IMR-90 (cell line): Measurements from ENCODE around the gene PGBD5. TPM values are rescaled to one million over a fixed set of nuclear protein-coding genes. Genes with fewer than 3 reads are reported as not detected.

Source experiments
- ATAC-seq: fragments of 200-7000 bp; cut with Tn5 transposase; 2 replicates; pipeline ENCODE4 v1.9.1; 2020; ENCODE audit warnings: low read depth, mild to moderate bottlenecking, moderate library complexity
- BruUV-seq: library from RNA; stranded (reverse); fragments of 400-500 nt; replicated peaks from 2 replicates; lab custom pipeline; 2021; lab: Mats Ljungman, UMichigan
- CTCF ChIA-PET: fragments of 300-600 bp; formaldehyde crosslinking; extraction: SDS; loops from one replicate; lab custom pipeline; 2021; ENCODE audit warnings: antibody characterized with exemption; lab: Yijun Ruan, JAX
- POLR2A ChIA-PET: fragments of 300-600 bp; sonication (Branson Sonifier 250); formaldehyde crosslinking; loops from one replicate; lab custom pipeline; 2022; ENCODE audit warnings: antibody characterized with exemption; ENCODE audit not compliant: unreplicated experiment; lab: Charles Lee
- DNase-seq: peaks from one replicate; pipeline ENCODE4 v3.0.0; 2013
- H2AFZ ChIP-seq: replicated peaks from 2 replicates; pipeline ENCODE3; 2013; ENCODE audit warnings: low read length, mild to moderate bottlenecking; ENCODE audit not compliant: poor library complexity
- H2AK5ac ChIP-seq: 2 replicates; pipeline ENCODE4 v1.6.1; 2013; ENCODE audit warnings: low read depth, low read length, inconsistent platforms
- H2AK9ac ChIP-seq: replicated peaks from 2 replicates; pipeline ENCODE3; 2013; ENCODE audit warnings: mild to moderate bottlenecking, low read depth, low read length, moderate library complexity; ENCODE audit not compliant: poor library complexity
- H2BK120ac ChIP-seq: 2 replicates; pipeline ENCODE4 v1.6.1; 2013; ENCODE audit warnings: low read depth, low read length, inconsistent platforms
- H2BK15ac ChIP-seq: 3 replicates; pipeline ENCODE4 v1.6.1; 2013; ENCODE audit warnings: low read depth, low read length, inconsistent platforms
- H2BK20ac ChIP-seq: 2 replicates; pipeline ENCODE4 v1.6.1; 2013; ENCODE audit warnings: low read depth, mild to moderate bottlenecking, inconsistent platforms, low read length, moderate library complexity
- H2BK5ac ChIP-seq: 2 replicates; pipeline ENCODE4 v1.6.1; 2013; ENCODE audit warnings: mild to moderate bottlenecking, low read depth, low read length, inconsistent platforms; ENCODE audit not compliant: poor library complexity, severe bottlenecking
- H3K14ac ChIP-seq: replicated peaks from 2 replicates; pipeline ENCODE4 v1.6.1; 2013; ENCODE audit warnings: low read depth, low read length, inconsistent platforms
- H3K18ac ChIP-seq: 2 replicates; pipeline ENCODE4 v1.6.1; 2013; ENCODE audit warnings: low read depth, low read length, control low read depth
- H3K23ac ChIP-seq: 2 replicates; pipeline ENCODE4 v1.6.1; 2013; ENCODE audit warnings: low read depth, low read length, inconsistent platforms
- H3K27ac ChIP-seq: 2 replicates; pipeline ENCODE4 v1.5.1; 2013; ENCODE audit warnings: mild to moderate bottlenecking, control low read depth, low read length; ENCODE audit not compliant: insufficient read depth
- H3K27me3 ChIP-seq: 2 replicates; pipeline ENCODE4 v1.6.1; 2013; ENCODE audit warnings: low read length; ENCODE audit not compliant: control insufficient read depth, insufficient read depth
- H3K36me3 ChIP-seq: 2 replicates; pipeline ENCODE4 v1.6.1; 2013; ENCODE audit warnings: low read length, mixed read lengths; ENCODE audit not compliant: control insufficient read depth, insufficient read depth
- H3K4ac ChIP-seq: 2 replicates; pipeline ENCODE4 v1.6.1; 2013; ENCODE audit warnings: low read depth, low read length, inconsistent platforms
- H3K4me1 ChIP-seq: 2 replicates; pipeline ENCODE4 v1.6.1; 2013; ENCODE audit warnings: low read length, mixed read lengths; ENCODE audit not compliant: control insufficient read depth, insufficient read depth
- H3K4me2 ChIP-seq: 2 replicates; pipeline ENCODE4 v1.6.1; 2013; ENCODE audit warnings: low read depth, mild to moderate bottlenecking, control low read depth, low read length, moderate library complexity
- H3K4me3 ChIP-seq: 2 replicates; pipeline ENCODE4 v1.5.1; 2013; ENCODE audit warnings: low read depth, mild to moderate bottlenecking, control low read depth, low read length, moderate library complexity; ENCODE audit not compliant: insufficient read depth
- H3K56ac ChIP-seq: 2 replicates; pipeline ENCODE4 v1.6.1; 2013; ENCODE audit warnings: low read length, inconsistent platforms; ENCODE audit not compliant: insufficient read depth; ENCODE audit errors: extremely low read depth
- H3K79me1 ChIP-seq, 2 experiments: 2 replicates each; pipeline ENCODE4 v1.6.1; 2013; ENCODE audit warnings: low read length in 2 of 2, inconsistent platforms in 1 of 2, low read depth in 1 of 2
- H3K9ac ChIP-seq: 2 replicates; pipeline ENCODE4 v1.6.1; 2013; ENCODE audit warnings: low read depth, low read length, control low read depth
- H3K9me1 ChIP-seq: 2 replicates; pipeline ENCODE4 v1.6.1; 2013; ENCODE audit warnings: low read length, inconsistent platforms; ENCODE audit not compliant: insufficient read depth
- H3K9me3 ChIP-seq: 2 replicates; pipeline ENCODE4 v1.6.1; 2013; ENCODE audit warnings: low read length; ENCODE audit not compliant: control insufficient read depth, insufficient read depth
- H4K20me1 ChIP-seq: 2 replicates; pipeline ENCODE4 v1.6.1; 2013; ENCODE audit warnings: low read length, inconsistent platforms; ENCODE audit not compliant: insufficient read depth
- H4K5ac ChIP-seq: 2 replicates; pipeline ENCODE4 v1.6.1; 2013; ENCODE audit warnings: mild to moderate bottlenecking, low read depth, low read length, control low read depth
- H4K8ac ChIP-seq, 2 experiments: 2 replicates each; pipeline ENCODE4 v1.6.1; 2013; ENCODE audit warnings: low read depth in 2 of 2, low read length in 2 of 2, control low read depth in 1 of 2, inconsistent platforms in 1 of 2
- H4K91ac ChIP-seq: 2 replicates; pipeline ENCODE4 v1.6.1; 2013; ENCODE audit warnings: low read depth, low read length, inconsistent platforms; ENCODE audit not compliant: insufficient read depth
- BHLHE40 ChIP-seq: fragments of 150-350 bp; IDR thresholded peaks from 2 replicates; pipeline ENCODE4 v1.6.1; 2016; ENCODE audit warnings: mild to moderate bottlenecking, low read depth, low read length
- CEBPB ChIP-seq: IDR thresholded peaks from 2 replicates; pipeline ENCODE4 v1.6.1; 2012; ENCODE audit warnings: low read depth, low read length, improper control_type of control experiment
- CHD1 ChIP-seq: IDR thresholded peaks from 2 replicates; pipeline ENCODE4 v1.6.1; 2012; ENCODE audit warnings: low read depth, low read length, improper control_type of control experiment
- CTCF ChIP-seq: conservative IDR thresholded peaks from 2 replicates; pipeline ENCODE4 v1.5.1; 2012; ENCODE audit warnings: mild to moderate bottlenecking, low read depth, low read length, improper control_type of control experiment
- ELK1 ChIP-seq: fragments of 150-350 bp; IDR thresholded peaks from 2 replicates; pipeline ENCODE4 v1.6.1; 2016; ENCODE audit warnings: low read depth, mild to moderate bottlenecking, low read length, moderate library complexity, borderline replicate concordance
- FOS ChIP-seq: fragments of 150-350 bp; IDR thresholded peaks from 2 replicates; pipeline ENCODE4 v1.6.1; 2016; ENCODE audit warnings: low read depth, low read length
- MAFK ChIP-seq: IDR thresholded peaks from 2 replicates; pipeline ENCODE4 v1.6.1; 2012; ENCODE audit warnings: low read depth, low read length, improper control_type of control experiment
- MAZ ChIP-seq: IDR thresholded peaks from 2 replicates; pipeline ENCODE4 v1.6.1; 2012; ENCODE audit warnings: low read depth, mild to moderate bottlenecking, low read length, improper control_type of control experiment, moderate library complexity, borderline replicate concordance
- MXI1 ChIP-seq: IDR thresholded peaks from 2 replicates; pipeline ENCODE4 v1.6.1; 2012; ENCODE audit warnings: low read depth, mild to moderate bottlenecking, low read length, moderate library complexity, borderline replicate concordance
- NFE2L2 ChIP-seq: fragments of 150-350 bp; IDR thresholded peaks from 2 replicates; pipeline ENCODE4 v1.6.1; 2016; ENCODE audit warnings: low read depth, mild to moderate bottlenecking, low read length
- POLR2A ChIP-seq: IDR thresholded peaks from 2 replicates; pipeline ENCODE4 v1.6.1; 2012; ENCODE audit warnings: mild to moderate bottlenecking, low read depth, low read length
- RAD21 ChIP-seq: IDR thresholded peaks from 2 replicates; pipeline ENCODE4 v1.6.1; 2012; ENCODE audit warnings: low read length, improper control_type of control experiment
- RCOR1 ChIP-seq: IDR thresholded peaks from 2 replicates; pipeline ENCODE4 v1.6.1; 2012; ENCODE audit warnings: mild to moderate bottlenecking, low read length, improper control_type of control experiment; ENCODE audit not compliant: insufficient replicate concordance
- RFX5 ChIP-seq: IDR thresholded peaks from 2 replicates; pipeline ENCODE4 v1.8.0; 2012; ENCODE audit warnings: low read depth, mild to moderate bottlenecking, low read length, moderate library complexity
- SMC3 ChIP-seq: fragments of 150-350 bp; IDR thresholded peaks from 2 replicates; pipeline ENCODE4 v1.6.1; 2016; ENCODE audit warnings: low read depth, mild to moderate bottlenecking, antibody characterized with exemption, low read length, moderate library complexity
- WGBS, 2 experiments: methylation state at CpG; one replicate each; pipeline versions ENCODE4 v1.1.5 to v1.1.7; 2013; ENCODE audit warnings: missing lambda C conversion rate in 2 of 2; ENCODE audit not compliant: insufficient read length in 1 of 2; ENCODE audit errors: extremely low coverage in 2 of 2; 5-methylcytosine and 5-hydroxymethylcytosine counted together
- dilution Hi-C: fragments of 300-500 bp; cut with HindIII; formaldehyde crosslinking; loops from one replicate; pipeline ENCODE4 v1.14.3; 2018; ENCODE audit warnings: low sequenced_read_pairs; ENCODE audit not compliant: unreplicated experiment
- in situ Hi-C: fragments of 300-500 bp; cut with MboI; formaldehyde crosslinking; loops from 3 replicates; pipeline ENCODE4 v1.14.3; 2019; ENCODE audit warnings: low sequenced_read_pairs, inconsistent platforms, mixed read lengths
- intact Hi-C: fragments of 100-400 bp; cut with micrococcal nuclease; formaldehyde crosslinking; loops from 2 replicates; pipeline ENCODE4 v1.10.0; 2022
- polyA plus RNA-seq, 3 experiments: library from polyadenylated mRNA; depleted of rRNA; stranded (reverse); fragments of >200 nt; gene quantifications; 2 replicates each; pipeline ENCODE4 v1.2.3, GENCODE V29; 2012; ENCODE audit warnings: low replicate concordance in 1 of 3
- total RNA-seq: library from RNA; depleted of rRNA; stranded (reverse); fragments of >200 nt; gene quantifications from 2 replicates; pipeline ENCODE4 v1.2.3, GENCODE V29; 2012
- TF ChIP-seq, protein P1 (sequence below): fragments of 150-350 bp; IDR thresholded peaks from 2 replicates; pipeline ENCODE4 v1.6.1; 2017; ENCODE audit warnings: mild to moderate bottlenecking, antibody characterized with exemption, low read length, low read depth

PGBD5 gene
- total and polyA plus RNA-seq, 2 of the 4 experiments (the other 2 are of a cell fraction) = 0.18 to 0.36 TPM

DNA sequence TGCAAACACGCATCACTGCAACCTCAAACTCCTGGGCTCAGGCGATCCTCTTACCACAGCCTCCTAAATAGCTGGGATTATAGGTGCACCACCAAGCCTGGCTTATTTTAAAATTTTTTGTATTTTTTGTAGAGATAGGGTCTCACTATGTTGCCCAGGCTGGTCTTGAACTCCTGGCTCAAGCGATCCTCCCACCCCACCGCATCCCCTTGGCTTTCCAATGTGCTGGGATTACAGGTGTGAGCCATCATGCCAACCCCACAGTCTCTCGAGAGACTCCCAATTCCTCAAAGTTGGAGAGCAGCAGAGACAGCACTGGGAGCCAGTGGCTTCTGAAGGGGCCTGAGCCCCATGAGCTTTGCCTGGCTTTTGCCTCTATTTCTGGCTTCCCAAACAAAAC is 42.7 kb downstream of the PGBD5 start:
- CTCF ChIA-PET = no interaction called here
- no peak overlapping the region for H3K4me3 ChIP-seq

More for the DNA sequence above, 42.7 kb downstream of the PGBD5 start:
- H3K4ac ChIP-seq = no peak overlapping the region
- no CpG with 5 or more reads among the region's 5 CpGs for WGBS, 2 experiments
- no peak overlapping the region for H4K8ac ChIP-seq
- no peak overlapping the region for H3K18ac ChIP-seq
- H3K27me3 ChIP-seq = no peaks in the 10 kb centered on the region
- TF ChIP-seq RAD21 (no peak), CEBPB (no peak), FOS (no peak), MAZ (no peak), ELK1 (no peak), CHD1 (no peak), MXI1 (no peak), MAFK (no peak), CTCF (no peak), NFE2L2 (no peak), POLR2A (no peak), RCOR1 (no peak), SMC3 (no peak), BHLHE40 (no peak), RFX5 (no peak)
- TF ChIP-seq, protein P1, sequence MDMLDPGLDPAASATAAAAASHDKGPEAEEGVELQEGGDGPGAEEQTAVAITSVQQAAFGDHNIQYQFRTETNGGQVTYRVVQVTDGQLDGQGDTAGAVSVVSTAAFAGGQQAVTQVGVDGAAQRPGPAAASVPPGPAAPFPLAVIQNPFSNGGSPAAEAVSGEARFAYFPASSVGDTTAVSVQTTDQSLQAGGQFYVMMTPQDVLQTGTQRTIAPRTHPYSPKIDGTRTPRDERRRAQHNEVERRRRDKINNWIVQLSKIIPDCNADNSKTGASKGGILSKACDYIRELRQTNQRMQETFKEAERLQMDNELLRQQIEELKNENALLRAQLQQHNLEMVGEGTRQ = no peak
- no peak overlapping the region for H3K23ac ChIP-seq
- ATAC-seq = no peak
- intact Hi-C loops = no loop called here
- H3K27ac ChIP-seq = no peak overlapping the region
- no peak overlapping the region for H2BK20ac ChIP-seq
- H3K79me1 ChIP-seq = no peaks in the 10 kb centered on the region
- H3K14ac ChIP-seq = no peak overlapping the region
- H2AK9ac ChIP-seq = no peak overlapping the region
- H3K4me1 ChIP-seq = no peaks in the 10 kb centered on the region
- peaks cover 18% of the 10 kb centered on the region for H3K9me3 ChIP-seq
- H2BK120ac ChIP-seq = no peak overlapping the region
- DNase-seq = no peak
- no peaks in the 10 kb centered on the region for H3K36me3 ChIP-seq
- no peak overlapping the region for H2BK15ac ChIP-seq
- no peak overlapping the region for H2AK5ac ChIP-seq
- no peak overlapping the region for H3K56ac ChIP-seq
- no peaks in the 10 kb centered on the region for H3K9me1 ChIP-seq
- H2AFZ ChIP-seq = no peak overlapping the region
- BruUV-seq = no TSS peak
- no peak overlapping the region for H2BK5ac ChIP-seq
- in situ Hi-C loops = no loop called here
- H3K4me2 ChIP-seq = no peak overlapping the region
- dilution Hi-C loops = no loop called here
- no peak overlapping the region for H3K9ac ChIP-seq
- H4K20me1 ChIP-seq = no peaks in the 10 kb centered on the region
- no peak overlapping the region for H4K5ac ChIP-seq
- H4K91ac ChIP-seq = no peak overlapping the region
- POLR2A ChIA-PET = no interaction called here
